Stimulated activated CD4-positive, alpha-beta T cell treated with anti-CD3 and anti-CD28 coated beads, Interleukin-15, amount 100 ng/mL, for 24 hours (primary cell): ENCODE results near the gene PHKA2.

Experiments used
- DNase-seq: peaks from one replicate; pipeline ENCODE4 v3.0.0-alpha.2; 2020

The PHKA2 gene

DNA sequence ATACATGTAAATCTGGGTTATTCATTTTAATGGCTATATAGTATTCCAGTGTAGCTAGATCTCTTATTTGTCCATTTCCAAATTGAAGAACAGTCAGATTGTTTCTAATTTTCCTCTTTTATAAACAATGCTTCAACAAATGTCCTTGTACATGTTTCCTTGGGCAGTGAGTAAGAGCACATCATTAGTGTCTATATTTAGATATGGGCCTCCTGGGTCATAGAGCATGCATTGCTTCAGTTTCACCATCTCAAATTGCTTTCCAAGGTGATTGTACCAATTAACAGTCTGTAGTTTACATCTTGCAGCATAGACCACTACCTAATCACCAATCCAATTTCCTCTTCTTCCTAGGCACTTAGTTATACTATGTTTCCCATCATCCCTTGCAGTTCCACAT lies 13.4 kb downstream of the PHKA2 start:
- DNase-seq = no peak

DNA sequence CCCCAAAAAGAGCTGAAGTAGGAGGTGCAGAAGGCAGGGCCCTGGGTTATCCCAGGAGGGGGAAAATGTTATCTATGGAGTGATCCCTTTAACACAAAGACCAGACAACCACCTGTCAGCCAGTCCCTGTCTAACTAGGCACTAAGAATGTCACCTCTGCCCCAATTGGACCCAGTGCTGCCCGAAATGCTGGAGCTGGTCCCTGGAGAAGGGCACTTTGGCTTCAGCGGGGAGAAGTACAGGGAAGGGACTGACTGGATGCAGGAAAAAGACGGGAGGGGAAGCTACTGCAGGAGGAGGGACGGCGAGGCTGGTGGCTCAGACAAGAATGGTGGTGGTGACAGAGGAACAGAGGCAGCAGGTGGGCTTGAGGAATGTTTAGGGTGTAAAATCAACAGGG lies 17.3 kb downstream of the PHKA2 start:
- DNase-seq = no peak

DNA sequence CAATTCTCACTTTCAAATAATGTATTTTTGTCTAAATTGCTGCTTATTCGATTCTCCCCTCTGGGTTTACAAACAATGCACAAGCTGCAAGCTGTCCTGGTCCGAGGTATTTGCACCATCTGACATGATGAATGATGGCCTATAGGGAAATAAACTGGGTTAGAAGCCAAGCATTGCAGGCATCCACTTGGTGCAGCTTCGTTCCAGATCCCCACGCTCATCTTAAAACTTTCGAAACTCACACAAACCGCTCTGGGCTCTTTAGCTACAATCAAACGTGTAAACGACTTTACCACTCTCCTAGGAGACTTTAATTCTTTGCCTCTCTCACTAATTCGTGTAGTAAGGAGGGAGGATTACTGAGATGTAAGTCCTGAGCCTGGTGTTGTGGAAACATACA lies 19.0 kb downstream of the PHKA2 start:
- DNase-seq = no peak

DNA sequence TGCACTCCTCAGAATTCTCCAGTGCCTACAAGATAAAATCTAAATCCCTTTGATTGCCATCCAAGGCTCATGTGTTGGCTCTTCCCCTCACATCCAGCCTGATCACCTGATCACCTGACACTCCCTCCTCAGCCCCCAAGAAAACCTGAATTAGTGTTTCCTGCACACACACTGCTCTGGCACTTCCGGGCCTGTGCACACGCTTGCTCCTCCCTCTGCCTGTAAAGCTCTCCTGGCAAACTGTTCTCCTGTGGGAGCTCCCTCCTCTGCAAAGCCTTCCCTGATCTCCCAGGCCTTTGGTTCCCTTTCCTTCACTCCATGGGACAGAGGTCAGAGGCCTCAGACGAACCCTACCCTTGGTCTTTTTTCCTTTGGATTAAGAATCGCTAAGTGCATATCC lies 19.9 kb downstream of the PHKA2 start:
- DNase-seq = no peak

DNA sequence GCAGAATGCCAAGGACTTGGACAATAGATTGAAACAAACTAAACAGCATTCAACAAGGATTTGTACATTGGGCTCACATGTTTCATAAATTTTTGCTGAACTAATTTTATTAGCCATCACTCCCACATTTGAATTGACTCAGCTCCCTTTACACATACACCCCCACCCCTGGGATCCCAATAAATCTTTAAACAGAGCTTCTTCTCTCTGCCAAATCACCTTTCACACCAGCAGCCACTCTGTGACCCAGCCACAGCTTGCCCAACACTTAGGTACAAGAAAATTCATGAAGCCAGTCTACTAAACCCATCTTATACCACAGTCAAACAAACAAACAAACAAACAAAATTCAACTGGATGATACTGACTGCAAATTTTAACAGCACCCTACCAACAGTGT lies 21.6 kb downstream of the PHKA2 start:
- DNase-seq = no peak

DNA sequence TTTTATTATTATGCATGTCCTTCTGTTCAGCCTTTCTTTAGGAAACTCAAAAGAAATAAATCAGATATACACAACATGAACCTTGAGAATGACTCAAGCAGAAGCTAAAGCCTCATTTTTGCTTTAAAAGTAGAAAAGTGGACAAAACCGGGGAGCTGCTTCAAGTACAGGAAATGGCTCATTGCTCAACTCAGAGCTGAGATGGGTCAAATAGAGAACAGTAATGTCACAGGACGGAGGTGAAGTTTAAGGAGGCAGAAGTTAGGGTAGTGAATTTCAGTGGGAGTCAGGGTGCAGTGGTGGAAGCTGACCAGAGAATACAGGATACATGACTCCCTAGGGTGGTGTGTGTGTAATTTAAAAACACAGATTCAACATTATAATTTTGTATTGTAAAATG lies 22.2 kb downstream of the PHKA2 start:
- DNase-seq = no peak

DNA sequence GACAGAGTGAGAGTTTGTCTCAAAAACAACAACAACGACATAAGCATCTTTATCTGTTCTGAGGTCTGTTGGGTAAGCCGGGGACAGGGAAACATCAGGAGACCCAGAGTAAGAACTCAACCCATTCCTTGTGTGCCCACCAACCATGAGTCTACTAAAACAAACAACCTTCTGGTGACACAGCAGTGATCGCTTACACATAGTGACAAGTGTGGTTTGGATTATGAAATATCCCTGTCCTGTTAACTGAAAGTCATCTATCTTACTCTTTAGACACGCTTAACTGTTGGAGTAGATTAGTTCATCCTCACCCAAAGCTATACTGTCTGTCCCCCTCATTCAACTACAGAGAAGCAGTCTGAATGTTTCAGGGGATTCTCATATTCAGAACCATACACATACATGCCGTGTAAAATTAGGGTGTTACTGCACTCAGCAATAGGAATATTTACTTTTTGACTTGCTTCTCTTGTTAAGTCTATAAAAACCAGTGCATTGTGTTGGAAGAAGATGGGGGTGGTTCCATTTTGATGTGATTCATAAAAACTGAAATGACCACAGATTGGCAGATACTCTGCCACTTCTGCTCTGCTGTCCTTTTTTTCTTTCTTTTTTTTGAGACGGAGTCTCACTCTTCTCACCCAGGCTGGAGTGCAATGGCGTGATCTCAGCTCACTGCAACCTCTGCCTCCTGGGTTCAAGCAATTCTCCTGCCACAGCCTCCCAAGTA lies 27.4 kb downstream of the PHKA2 start:
- DNase-seq = no peak

DNA sequence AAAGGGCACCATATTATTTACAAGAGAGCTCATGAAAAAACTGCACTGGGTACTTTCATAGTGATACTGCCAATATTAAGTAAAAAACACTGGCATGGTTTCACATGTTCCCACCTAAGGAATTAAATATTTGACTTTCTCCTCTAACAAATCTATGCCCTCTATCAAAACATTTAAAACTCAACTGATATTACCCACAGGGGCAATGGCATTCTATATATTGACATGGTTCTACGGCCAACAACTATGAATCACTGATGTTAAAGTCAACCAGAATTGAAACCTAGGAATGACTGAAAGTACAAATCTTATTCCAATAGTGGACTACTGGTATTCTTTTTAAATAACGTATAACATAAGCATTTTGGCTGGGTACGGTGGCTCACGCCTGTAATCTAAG lies 28.2 kb downstream of the PHKA2 start:
- DNase-seq = no peak

DNA sequence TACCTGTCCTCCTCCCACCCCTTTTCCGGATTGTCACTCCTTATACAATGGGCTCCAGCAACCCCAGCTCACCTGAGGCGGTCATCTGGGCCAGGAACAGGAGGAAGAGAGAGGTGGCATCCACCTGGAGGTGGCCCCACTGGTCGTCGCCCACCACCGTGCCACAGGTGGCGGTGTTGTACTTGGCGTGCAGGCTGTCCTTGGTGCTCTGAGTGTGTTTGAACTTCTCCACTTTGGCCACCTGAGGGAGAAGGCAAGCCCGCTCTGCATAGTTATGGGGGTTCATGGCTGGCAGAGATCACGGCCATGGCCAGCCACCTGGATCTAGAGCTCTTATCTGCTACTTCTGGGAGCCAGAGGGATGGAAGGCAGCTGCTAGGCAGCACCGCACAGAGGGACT lies 32.9 kb downstream of the PHKA2 start:
- DNase-seq = no peak

DNA sequence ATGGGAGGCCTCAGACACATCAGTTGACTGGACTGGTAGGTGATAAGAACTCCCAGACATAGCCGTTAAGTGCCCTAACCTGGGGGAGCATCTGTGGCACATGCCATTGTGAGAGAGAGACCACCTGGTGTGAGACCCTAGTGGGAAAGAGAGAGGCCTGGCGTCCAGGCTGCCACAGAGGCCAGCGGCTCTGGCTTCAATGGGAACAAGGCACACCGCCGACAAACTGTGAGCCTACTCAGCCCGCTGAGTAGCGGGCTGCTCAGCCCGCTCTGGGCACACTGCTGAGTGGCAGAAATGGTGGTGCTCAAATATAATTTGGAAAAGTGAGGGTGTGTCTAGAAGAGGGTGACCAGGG lies 34.0 kb downstream of the PHKA2 start:
- no peak for DNase-seq

DNA sequence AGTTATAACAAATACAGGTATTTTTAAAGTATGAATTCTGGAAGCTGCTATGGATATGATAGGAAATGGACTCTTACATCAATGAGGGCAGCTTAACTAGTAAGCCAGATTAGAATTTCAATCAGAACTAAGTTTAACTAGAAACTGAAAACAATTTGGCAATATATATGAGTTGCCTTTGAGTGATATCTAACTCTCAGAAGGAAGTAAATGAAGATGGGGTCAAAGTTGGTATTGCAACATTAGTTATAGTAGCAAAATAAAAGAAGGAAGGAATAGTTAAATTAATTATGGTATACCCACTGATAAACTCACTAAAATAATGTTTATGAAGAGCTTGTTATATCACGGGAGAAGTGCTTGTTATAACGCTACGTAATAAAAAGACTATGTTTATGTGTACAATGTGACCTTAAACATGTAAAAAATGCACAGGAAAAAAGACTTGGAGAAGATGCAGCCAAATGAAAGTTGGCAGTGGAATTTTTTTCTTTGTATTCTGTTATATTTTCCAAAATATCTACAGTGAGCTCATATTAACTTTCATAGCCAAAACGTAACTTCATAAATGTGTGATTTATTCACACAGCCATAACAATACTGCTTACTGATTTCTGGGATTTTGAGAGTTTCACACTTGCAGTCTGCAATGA lies 34.5 kb downstream of the PHKA2 start:
- DNase-seq = no peak

DNA sequence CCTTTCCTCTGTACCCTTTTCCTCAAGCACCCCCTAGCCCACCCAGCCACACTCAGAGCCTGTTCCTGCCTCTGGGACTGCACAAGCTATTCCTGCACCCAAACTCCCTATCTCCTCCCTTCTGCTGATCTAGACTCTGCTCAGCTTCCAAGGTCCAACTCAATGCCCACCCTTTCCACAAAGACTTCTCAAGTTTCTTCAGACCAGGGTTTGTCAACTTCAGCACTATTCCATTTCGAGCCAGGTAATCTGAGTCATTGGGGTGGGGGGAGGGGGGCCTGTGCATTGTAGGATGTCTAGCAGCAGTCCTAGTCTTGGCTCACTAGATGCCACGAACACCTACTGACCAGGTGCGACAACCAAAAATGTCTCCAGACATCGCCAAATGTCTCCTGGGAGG lies 37.3 kb downstream of the PHKA2 start:
- no peak for DNase-seq

DNA sequence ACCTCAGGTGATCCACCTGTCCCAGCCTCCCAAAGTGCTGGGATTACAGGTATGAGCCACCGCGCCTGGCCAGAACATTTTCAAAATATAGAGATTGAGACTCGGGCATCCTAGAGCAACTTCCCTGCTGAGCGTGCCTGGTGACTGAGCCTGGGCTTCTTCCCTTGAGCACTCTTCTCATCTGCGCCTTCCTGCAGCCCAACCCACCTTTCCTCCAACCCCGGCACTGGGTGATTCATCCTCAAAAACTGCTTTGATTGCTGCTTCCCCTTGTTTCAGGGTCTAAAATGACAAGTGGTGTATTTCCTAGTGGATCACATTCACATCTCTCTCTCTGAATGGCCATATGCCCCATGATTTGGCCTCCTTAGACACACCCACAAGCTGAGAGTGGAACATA lies 37.8 kb downstream of the PHKA2 start:
- DNase-seq = no peak

DNA sequence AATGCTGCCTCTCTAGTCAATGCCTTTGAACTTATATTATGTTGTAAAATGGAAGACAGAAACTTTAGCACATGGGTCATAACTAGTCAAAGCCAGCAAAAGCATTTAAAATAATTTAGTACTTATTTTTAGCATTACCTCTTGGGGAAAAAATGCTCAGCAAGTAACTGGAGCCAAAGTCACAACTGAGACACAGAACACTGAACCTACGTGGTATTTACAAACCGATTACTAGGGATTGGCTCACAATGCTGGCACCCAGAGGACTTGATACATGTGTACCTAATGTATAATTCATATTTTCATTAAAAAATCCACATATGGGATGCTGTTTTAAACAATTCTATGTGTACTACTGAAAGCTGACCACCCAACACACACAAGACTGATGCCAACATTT lies 38.4 kb downstream of the PHKA2 start:
- DNase-seq = no peak

DNA sequence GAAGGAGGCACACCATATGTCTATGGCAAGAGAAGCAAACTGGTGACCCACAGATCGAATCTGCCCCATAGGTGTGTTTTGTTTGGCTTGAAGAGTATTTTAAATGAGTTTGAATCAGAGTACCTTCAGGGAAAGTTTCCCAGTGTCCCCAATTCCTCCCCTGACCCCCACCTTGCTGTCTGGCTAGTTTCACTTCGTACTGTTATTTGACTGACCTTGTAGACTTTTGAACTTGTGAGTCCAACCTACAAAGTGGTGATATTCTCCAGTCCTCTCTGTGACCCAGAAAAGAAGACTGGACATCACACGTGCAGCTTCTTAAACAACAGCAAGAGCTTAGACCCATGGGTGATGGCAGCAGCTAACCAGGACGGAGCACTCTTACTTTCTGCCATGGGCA lies 39.4 kb downstream of the PHKA2 start:
- DNase-seq = no peak

DNA sequence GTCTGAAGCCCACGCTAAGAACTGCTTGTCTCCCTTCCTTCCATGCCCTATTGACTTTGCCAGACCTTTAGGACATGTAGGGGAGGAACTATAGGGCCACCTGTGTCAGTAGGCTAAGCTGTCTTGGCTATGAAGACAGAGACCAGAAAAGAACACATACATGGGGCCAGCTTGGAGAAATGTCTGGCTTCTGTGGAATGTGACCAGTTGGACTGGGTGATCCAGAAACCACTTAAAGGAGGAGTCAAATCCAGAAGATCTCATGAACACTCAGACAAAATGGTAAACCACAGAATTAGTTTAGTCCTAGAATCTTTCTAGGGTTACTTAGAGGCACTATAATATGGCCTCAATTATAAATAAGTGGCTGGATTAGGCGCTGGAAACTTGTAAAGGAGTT lies 42.0 kb downstream of the PHKA2 start:
- no peak for DNase-seq

DNA sequence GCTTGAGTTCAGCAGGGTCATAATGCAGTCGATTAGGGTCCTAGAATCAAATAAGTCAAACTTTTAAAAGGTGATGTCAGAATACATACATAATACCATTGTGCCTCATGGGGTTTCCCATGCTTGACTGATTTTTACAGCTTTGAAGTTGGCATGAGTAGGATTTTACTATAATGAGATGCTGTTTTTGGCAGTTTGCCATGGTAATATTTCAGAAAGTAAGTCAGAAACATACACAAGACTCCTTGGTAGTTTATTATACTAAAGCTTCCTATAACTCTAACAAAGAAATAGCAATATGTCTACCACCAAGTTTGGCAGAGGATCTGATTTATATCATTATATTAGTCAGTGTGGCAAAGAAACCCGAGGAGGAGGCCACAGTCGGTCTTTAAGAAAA lies 45.2 kb downstream of the PHKA2 start:
- DNase-seq = no peak

DNA sequence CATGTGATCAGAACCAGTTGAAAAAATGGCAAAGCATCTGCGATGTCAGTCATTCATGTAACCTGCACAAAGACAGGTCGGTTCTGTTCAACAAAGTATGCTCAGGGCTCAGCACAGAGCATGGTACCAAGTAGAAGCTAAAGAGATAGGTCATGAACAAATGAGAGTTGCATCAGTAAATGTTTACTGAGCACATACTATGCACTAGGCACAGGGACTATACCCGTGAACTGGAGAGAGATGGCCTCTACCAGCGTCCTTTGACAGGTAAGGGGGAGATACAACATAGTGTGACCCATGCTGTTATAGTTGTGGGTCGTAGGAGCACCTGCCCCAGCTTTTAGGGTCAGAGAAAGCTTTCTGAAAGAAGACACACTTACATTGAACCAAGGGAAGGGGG lies 46.7 kb downstream of the PHKA2 start:
- DNase-seq = no peak

DNA sequence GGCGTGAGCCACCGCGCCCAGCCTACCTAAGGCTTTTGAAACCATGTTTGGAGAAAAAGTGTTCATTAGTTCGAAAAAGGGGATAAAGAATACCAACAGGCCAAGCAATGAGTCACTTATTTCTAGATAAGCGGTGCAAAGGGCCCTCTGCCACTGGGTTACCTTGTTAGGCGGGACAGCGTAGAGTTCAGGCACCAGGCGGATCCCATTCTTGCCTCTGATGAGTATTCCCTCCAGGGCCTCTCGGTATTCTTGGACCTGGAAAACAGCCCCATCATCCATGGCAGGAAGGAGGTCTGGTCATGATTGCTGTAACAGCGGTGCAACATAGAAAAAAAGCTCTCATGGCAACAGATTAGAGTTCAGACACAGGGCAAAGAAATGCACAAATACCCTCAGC lies 48.0 kb downstream of the PHKA2 start:
- no peak for DNase-seq

DNA sequence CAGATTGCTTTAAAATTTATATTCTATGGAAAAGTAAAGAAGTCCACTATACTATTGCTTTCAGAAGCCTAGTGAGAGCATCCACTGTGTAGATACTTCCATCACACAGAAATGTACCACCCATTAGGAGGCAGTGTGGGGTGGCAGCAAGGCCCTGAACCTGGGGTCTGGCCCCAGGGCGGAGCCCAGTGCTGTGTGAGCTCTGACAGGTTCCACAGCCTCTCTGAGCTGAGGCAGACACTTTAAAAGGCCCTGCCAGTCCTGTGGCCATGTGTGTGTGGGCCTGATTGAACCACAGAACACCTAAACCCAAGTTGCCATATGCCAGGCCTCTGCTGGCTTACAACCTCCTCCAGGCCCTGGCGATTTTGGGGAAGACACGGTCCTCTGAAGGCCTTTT lies 49.2 kb downstream of the PHKA2 start:
- DNase-seq = no peak

DNA sequence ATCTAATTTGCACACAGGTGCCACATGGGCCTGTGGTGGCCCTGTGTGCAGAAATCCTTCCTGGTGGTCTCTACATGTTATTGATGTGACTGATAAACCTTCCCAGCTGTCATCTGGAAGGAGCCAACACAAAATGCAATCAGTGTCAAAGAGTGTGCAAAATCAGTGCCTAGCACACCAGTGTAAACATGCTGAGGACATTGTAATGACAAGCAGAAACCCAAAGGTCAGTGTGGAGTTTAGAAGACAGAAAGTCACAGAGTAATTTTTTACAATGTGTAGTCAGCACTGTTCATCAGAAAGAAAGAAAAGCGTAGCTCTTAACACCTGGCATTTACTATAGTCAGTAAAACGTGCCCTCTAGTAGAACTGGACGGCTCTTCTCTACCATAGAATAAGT lies 50.3 kb downstream of the PHKA2 start:
- no peak for DNase-seq

DNA sequence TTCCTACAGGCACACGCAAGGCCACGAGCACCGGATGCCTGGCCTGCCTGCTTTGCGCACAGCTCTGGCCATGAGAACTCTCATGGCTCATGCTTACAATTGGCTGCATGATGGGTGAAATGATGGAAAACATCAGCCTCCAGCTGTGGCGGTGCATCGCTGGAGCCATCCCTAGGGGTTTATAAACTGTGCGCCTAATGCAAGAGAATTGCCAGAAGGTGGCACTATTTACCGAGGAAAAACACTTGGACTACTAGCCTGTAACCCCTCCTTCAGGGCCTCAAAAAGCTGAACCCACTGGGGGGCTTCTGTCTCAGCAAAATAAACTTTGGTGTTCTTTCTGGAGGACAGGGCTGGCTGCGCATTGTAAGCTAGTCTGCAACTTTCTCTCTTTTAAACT lies 51.9 kb downstream of the PHKA2 start:
- peak; percentile 1 for DNase-seq

DNA sequence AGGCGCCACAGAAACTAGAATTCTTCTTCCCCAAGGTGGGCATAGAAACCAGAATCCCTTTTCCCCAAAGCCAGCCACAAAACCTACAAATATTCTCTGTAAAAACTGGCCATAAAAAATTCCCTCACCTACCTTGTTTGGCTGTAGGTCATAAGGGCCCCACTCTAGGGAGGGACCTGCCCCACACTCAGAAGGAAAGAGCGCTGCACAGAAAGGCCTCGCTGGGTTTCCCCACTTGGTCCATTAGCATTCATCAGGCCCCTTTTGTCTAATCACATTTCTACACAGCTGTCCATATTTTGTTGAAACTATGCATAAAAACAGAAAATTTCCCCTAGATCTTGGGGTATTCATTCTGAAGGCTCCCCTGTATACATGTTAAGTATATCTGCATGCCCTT lies 54.1 kb downstream of the PHKA2 start:
- no peak for DNase-seq

DNA sequence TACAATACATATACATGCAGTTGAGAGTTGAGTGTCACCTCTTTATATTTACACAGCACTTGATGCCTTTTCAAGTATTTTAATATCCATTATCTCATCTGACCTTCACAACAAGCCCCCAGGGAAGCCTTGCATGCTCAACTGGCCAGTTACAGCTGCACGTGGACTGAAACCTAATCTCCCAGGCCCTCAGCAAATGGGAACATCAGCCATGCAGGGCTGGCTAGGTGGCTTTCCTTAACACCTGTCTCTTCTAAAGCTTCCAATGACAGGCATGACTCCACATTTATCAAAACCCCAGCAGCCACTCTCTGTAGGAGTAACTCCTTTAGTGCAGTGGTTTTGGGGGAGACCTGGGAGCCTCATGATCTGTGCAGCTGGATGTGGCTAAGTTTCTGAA lies 56.4 kb downstream of the PHKA2 start:
- no peak for DNase-seq

DNA sequence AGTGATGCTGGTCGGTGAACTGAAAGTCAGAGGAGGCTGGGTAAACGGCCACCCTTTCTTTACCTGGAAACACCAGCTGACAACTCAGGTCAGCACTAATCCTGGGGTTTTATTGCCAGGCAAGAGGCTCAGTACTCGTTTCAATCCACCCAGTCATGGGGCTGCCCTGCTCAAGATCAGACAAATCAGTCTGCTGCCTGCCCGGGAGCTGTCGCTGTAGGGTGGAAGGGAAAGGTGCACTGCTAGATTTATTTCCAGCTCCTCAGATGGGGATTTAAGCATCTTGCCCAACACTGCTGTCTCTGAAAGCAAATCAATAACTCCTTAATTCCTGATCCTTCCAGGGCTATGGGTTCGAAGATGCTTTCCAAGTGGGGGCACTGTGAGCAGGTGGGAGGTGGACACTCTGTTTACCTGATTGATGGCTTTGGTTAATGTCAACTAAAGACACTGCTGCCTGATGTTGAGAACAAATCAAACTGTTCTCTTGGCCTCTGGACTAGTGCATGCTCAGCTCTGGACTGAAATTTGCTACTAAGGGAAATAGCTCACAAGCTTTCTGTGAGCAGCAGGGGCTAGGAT lies 59.3 kb downstream of the PHKA2 start:
- DNase-seq = no peak
